IMR-90 (cell line): ENCODE measurements around the gene FBXO44. TPM values are rescaled to one million over a fixed set of nuclear protein-coding genes. Genes with fewer than 3 reads are reported as not detected.

ENCODE experiments used
- ATAC-seq: fragments of 200-7000 bp; cut with Tn5 transposase; 2 replicates; pipeline ENCODE4 v1.9.1; 2020; ENCODE audit warnings: low read depth, mild to moderate bottlenecking, moderate library complexity
- BruUV-seq: library from RNA; stranded (reverse); fragments of 400-500 nt; replicated peaks from 2 replicates; lab custom pipeline; 2021; lab: Mats Ljungman, UMichigan
- CTCF ChIA-PET: fragments of 300-600 bp; formaldehyde crosslinking; extraction: SDS; loops from one replicate; lab custom pipeline; 2021; ENCODE audit warnings: antibody characterized with exemption; lab: Yijun Ruan, JAX
- POLR2A ChIA-PET: fragments of 300-600 bp; sonication (Branson Sonifier 250); formaldehyde crosslinking; loops from one replicate; lab custom pipeline; 2022; ENCODE audit warnings: antibody characterized with exemption; ENCODE audit not compliant: unreplicated experiment; lab: Charles Lee
- DNase-seq: peaks from one replicate; pipeline ENCODE4 v3.0.0; 2013
- H2AFZ ChIP-seq: replicated peaks from 2 replicates; pipeline ENCODE3; 2013; ENCODE audit warnings: low read length, mild to moderate bottlenecking; ENCODE audit not compliant: poor library complexity
- H2AK5ac ChIP-seq: 2 replicates; pipeline ENCODE4 v1.6.1; 2013; ENCODE audit warnings: low read depth, low read length, inconsistent platforms
- H2AK9ac ChIP-seq: replicated peaks from 2 replicates; pipeline ENCODE3; 2013; ENCODE audit warnings: mild to moderate bottlenecking, low read depth, low read length, moderate library complexity; ENCODE audit not compliant: poor library complexity
- H2BK120ac ChIP-seq: 2 replicates; pipeline ENCODE4 v1.6.1; 2013; ENCODE audit warnings: low read depth, low read length, inconsistent platforms
- H2BK15ac ChIP-seq: 3 replicates; pipeline ENCODE4 v1.6.1; 2013; ENCODE audit warnings: low read depth, low read length, inconsistent platforms
- H2BK20ac ChIP-seq: 2 replicates; pipeline ENCODE4 v1.6.1; 2013; ENCODE audit warnings: low read depth, mild to moderate bottlenecking, inconsistent platforms, low read length, moderate library complexity
- H2BK5ac ChIP-seq: 2 replicates; pipeline ENCODE4 v1.6.1; 2013; ENCODE audit warnings: mild to moderate bottlenecking, low read depth, low read length, inconsistent platforms; ENCODE audit not compliant: poor library complexity, severe bottlenecking
- H3K14ac ChIP-seq: replicated peaks from 2 replicates; pipeline ENCODE4 v1.6.1; 2013; ENCODE audit warnings: low read depth, low read length, inconsistent platforms
- H3K18ac ChIP-seq: 2 replicates; pipeline ENCODE4 v1.6.1; 2013; ENCODE audit warnings: low read depth, low read length, control low read depth
- H3K23ac ChIP-seq: 2 replicates; pipeline ENCODE4 v1.6.1; 2013; ENCODE audit warnings: low read depth, low read length, inconsistent platforms
- H3K27ac ChIP-seq: 2 replicates; pipeline ENCODE4 v1.5.1; 2013; ENCODE audit warnings: mild to moderate bottlenecking, control low read depth, low read length; ENCODE audit not compliant: insufficient read depth
- H3K27me3 ChIP-seq: 2 replicates; pipeline ENCODE4 v1.6.1; 2013; ENCODE audit warnings: low read length; ENCODE audit not compliant: control insufficient read depth, insufficient read depth
- H3K36me3 ChIP-seq: 2 replicates; pipeline ENCODE4 v1.6.1; 2013; ENCODE audit warnings: low read length, mixed read lengths; ENCODE audit not compliant: control insufficient read depth, insufficient read depth
- H3K4ac ChIP-seq: 2 replicates; pipeline ENCODE4 v1.6.1; 2013; ENCODE audit warnings: low read depth, low read length, inconsistent platforms
- H3K4me1 ChIP-seq: 2 replicates; pipeline ENCODE4 v1.6.1; 2013; ENCODE audit warnings: low read length, mixed read lengths; ENCODE audit not compliant: control insufficient read depth, insufficient read depth
- H3K4me2 ChIP-seq: 2 replicates; pipeline ENCODE4 v1.6.1; 2013; ENCODE audit warnings: low read depth, mild to moderate bottlenecking, control low read depth, low read length, moderate library complexity
- H3K4me3 ChIP-seq: 2 replicates; pipeline ENCODE4 v1.5.1; 2013; ENCODE audit warnings: low read depth, mild to moderate bottlenecking, control low read depth, low read length, moderate library complexity; ENCODE audit not compliant: insufficient read depth
- H3K56ac ChIP-seq: 2 replicates; pipeline ENCODE4 v1.6.1; 2013; ENCODE audit warnings: low read length, inconsistent platforms; ENCODE audit not compliant: insufficient read depth; ENCODE audit errors: extremely low read depth
- H3K79me1 ChIP-seq, 2 experiments: 2 replicates each; pipeline ENCODE4 v1.6.1; 2013; ENCODE audit warnings: low read length in 2 of 2, inconsistent platforms in 1 of 2, low read depth in 1 of 2
- H3K9ac ChIP-seq: 2 replicates; pipeline ENCODE4 v1.6.1; 2013; ENCODE audit warnings: low read depth, low read length, control low read depth
- H3K9me1 ChIP-seq: 2 replicates; pipeline ENCODE4 v1.6.1; 2013; ENCODE audit warnings: low read length, inconsistent platforms; ENCODE audit not compliant: insufficient read depth
- H3K9me3 ChIP-seq: 2 replicates; pipeline ENCODE4 v1.6.1; 2013; ENCODE audit warnings: low read length; ENCODE audit not compliant: control insufficient read depth, insufficient read depth
- H4K20me1 ChIP-seq: 2 replicates; pipeline ENCODE4 v1.6.1; 2013; ENCODE audit warnings: low read length, inconsistent platforms; ENCODE audit not compliant: insufficient read depth
- H4K5ac ChIP-seq: 2 replicates; pipeline ENCODE4 v1.6.1; 2013; ENCODE audit warnings: mild to moderate bottlenecking, low read depth, low read length, control low read depth
- H4K8ac ChIP-seq, 2 experiments: 2 replicates each; pipeline ENCODE4 v1.6.1; 2013; ENCODE audit warnings: low read depth in 2 of 2, low read length in 2 of 2, control low read depth in 1 of 2, inconsistent platforms in 1 of 2
- H4K91ac ChIP-seq: 2 replicates; pipeline ENCODE4 v1.6.1; 2013; ENCODE audit warnings: low read depth, low read length, inconsistent platforms; ENCODE audit not compliant: insufficient read depth
- CEBPB ChIP-seq: IDR thresholded peaks from 2 replicates; pipeline ENCODE4 v1.6.1; 2012; ENCODE audit warnings: low read depth, low read length, improper control_type of control experiment
- CTCF ChIP-seq: conservative IDR thresholded peaks from 2 replicates; pipeline ENCODE4 v1.5.1; 2012; ENCODE audit warnings: mild to moderate bottlenecking, low read depth, low read length, improper control_type of control experiment
- ELK1 ChIP-seq: fragments of 150-350 bp; IDR thresholded peaks from 2 replicates; pipeline ENCODE4 v1.6.1; 2016; ENCODE audit warnings: low read depth, mild to moderate bottlenecking, low read length, moderate library complexity, borderline replicate concordance
- FOS ChIP-seq: fragments of 150-350 bp; IDR thresholded peaks from 2 replicates; pipeline ENCODE4 v1.6.1; 2016; ENCODE audit warnings: low read depth, low read length
- MAZ ChIP-seq: IDR thresholded peaks from 2 replicates; pipeline ENCODE4 v1.6.1; 2012; ENCODE audit warnings: low read depth, mild to moderate bottlenecking, low read length, improper control_type of control experiment, moderate library complexity, borderline replicate concordance
- NFE2L2 ChIP-seq: fragments of 150-350 bp; IDR thresholded peaks from 2 replicates; pipeline ENCODE4 v1.6.1; 2016; ENCODE audit warnings: low read depth, mild to moderate bottlenecking, low read length
- POLR2A ChIP-seq: IDR thresholded peaks from 2 replicates; pipeline ENCODE4 v1.6.1; 2012; ENCODE audit warnings: mild to moderate bottlenecking, low read depth, low read length
- RAD21 ChIP-seq: IDR thresholded peaks from 2 replicates; pipeline ENCODE4 v1.6.1; 2012; ENCODE audit warnings: low read length, improper control_type of control experiment
- RCOR1 ChIP-seq: IDR thresholded peaks from 2 replicates; pipeline ENCODE4 v1.6.1; 2012; ENCODE audit warnings: mild to moderate bottlenecking, low read length, improper control_type of control experiment; ENCODE audit not compliant: insufficient replicate concordance
- RFX5 ChIP-seq: IDR thresholded peaks from 2 replicates; pipeline ENCODE4 v1.8.0; 2012; ENCODE audit warnings: low read depth, mild to moderate bottlenecking, low read length, moderate library complexity
- SMC3 ChIP-seq: fragments of 150-350 bp; IDR thresholded peaks from 2 replicates; pipeline ENCODE4 v1.6.1; 2016; ENCODE audit warnings: low read depth, mild to moderate bottlenecking, antibody characterized with exemption, low read length, moderate library complexity
- WGBS, 2 experiments: methylation state at CpG; one replicate each; pipeline versions ENCODE4 v1.1.5 to v1.1.7; 2013; ENCODE audit warnings: missing lambda C conversion rate in 2 of 2; ENCODE audit not compliant: insufficient read length in 1 of 2; ENCODE audit errors: extremely low coverage in 2 of 2; 5-methylcytosine and 5-hydroxymethylcytosine counted together
- dilution Hi-C: fragments of 300-500 bp; cut with HindIII; formaldehyde crosslinking; loops from one replicate; pipeline ENCODE4 v1.14.3; 2018; ENCODE audit warnings: low sequenced_read_pairs; ENCODE audit not compliant: unreplicated experiment
- in situ Hi-C: fragments of 300-500 bp; cut with MboI; formaldehyde crosslinking; loops from 3 replicates; pipeline ENCODE4 v1.14.3; 2019; ENCODE audit warnings: low sequenced_read_pairs, inconsistent platforms, mixed read lengths
- intact Hi-C: fragments of 100-400 bp; cut with micrococcal nuclease; formaldehyde crosslinking; loops from 2 replicates; pipeline ENCODE4 v1.10.0; 2022
- polyA plus RNA-seq, 3 experiments: library from polyadenylated mRNA; depleted of rRNA; stranded (reverse); fragments of >200 nt; gene quantifications; 2 replicates each; pipeline ENCODE4 v1.2.3, GENCODE V29; 2012; ENCODE audit warnings: low replicate concordance in 1 of 3
- total RNA-seq: library from RNA; depleted of rRNA; stranded (reverse); fragments of >200 nt; gene quantifications from 2 replicates; pipeline ENCODE4 v1.2.3, GENCODE V29; 2012

FBXO44 gene
- total and polyA plus RNA-seq, 2 of the 4 experiments (the other 2 are of a cell fraction) = 9.3 to 25.5 TPM

GRCh38 chr1:11616766-11617165 lies 37.9 kb upstream of the FBXO44 start:
- POLR2A ChIA-PET = no interaction called here
- CTCF ChIA-PET = no interaction called here
- in situ Hi-C loops (no loop called here), dilution Hi-C loops (no loop called here), intact Hi-C loops (no loop called here)
- Histone ChIP-seq H3K9me1 (no peaks in the 10 kb centered on the region), H4K5ac (no peak overlapping the region), H3K79me1 (no peaks in the 10 kb centered on the region), H4K8ac (no peak overlapping the region), H3K27me3 (peaks cover 12% of the 10 kb centered on the region), H3K4me3 (no peak overlapping the region), H3K56ac (no peak overlapping the region), H2AFZ (no peak overlapping the region), H3K4me1 (no peaks in the 10 kb centered on the region), H3K4me2 (no peak overlapping the region), H2BK15ac (no peak overlapping the region), H3K36me3 (no peaks in the 10 kb centered on the region), H4K91ac (no peak overlapping the region), H3K23ac (no peak overlapping the region), H2BK120ac (no peak overlapping the region), H2BK5ac (no peak overlapping the region), H2AK9ac (no peak overlapping the region), H3K4ac (no peak overlapping the region), H3K14ac (no peak overlapping the region), H3K9ac (no peak overlapping the region), H2AK5ac (no peak overlapping the region), H4K20me1 (no peaks in the 10 kb centered on the region), H3K9me3 (no peaks in the 10 kb centered on the region), H2BK20ac (no peak overlapping the region), H3K18ac (no peak overlapping the region), H3K27ac (no peak overlapping the region)
- WGBS, 2 experiments = no CpG with 5 or more reads among the region's 7 CpGs
- DNase-seq = no peak
- no TSS peak for BruUV-seq
- no peak for ATAC-seq
- TF ChIP-seq MAZ (no peak), CTCF (no peak), RAD21 (no peak), RFX5 (no peak), CEBPB (no peak), FOS (no peak), POLR2A (no peak), SMC3 (no peak), RCOR1 (no peak), NFE2L2 (no peak), ELK1 (no peak)
